Measurements from ENCODE around the gene BEST4.

DNA sequence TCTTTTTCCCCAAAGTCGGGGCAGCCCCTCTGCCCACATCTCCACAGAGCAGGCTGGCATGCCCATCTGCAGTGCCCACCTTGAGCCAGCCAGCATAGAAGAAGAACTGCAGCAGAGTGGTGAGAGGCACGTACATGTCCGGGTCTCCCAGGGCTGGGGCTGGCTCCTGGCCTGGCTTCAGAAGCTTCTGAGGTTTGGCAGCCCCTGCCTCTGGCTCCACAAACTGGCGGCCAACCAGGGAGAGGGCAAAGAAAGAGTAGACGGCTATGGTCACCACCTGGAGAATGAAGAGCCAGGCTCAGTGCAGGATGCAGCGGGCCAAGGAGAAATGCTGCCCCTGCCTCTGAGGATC is 3.0 kb downstream of the BEST4 start:
- no peak for TF ChIP-seq EP300 (IDR thresholded peaks at IDR 0.05)
- TF ChIP-seq, protein P1, sequence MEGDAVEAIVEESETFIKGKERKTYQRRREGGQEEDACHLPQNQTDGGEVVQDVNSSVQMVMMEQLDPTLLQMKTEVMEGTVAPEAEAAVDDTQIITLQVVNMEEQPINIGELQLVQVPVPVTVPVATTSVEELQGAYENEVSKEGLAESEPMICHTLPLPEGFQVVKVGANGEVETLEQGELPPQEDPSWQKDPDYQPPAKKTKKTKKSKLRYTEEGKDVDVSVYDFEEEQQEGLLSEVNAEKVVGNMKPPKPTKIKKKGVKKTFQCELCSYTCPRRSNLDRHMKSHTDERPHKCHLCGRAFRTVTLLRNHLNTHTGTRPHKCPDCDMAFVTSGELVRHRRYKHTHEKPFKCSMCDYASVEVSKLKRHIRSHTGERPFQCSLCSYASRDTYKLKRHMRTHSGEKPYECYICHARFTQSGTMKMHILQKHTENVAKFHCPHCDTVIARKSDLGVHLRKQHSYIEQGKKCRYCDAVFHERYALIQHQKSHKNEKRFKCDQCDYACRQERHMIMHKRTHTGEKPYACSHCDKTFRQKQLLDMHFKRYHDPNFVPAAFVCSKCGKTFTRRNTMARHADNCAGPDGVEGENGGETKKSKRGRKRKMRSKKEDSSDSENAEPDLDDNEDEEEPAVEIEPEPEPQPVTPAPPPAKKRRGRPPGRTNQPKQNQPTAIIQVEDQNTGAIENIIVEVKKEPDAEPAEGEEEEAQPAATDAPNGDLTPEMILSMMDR (IDR thresholded peaks at IDR 0.05) = no peak

All from stomach (tissue), 4 donors.